ENCODE measurements around the gene GATA1.

GATA1 gene

GRCh38 chrX:48785186-48785539, 1.2 kb upstream of the GATA1 start:
- no peak overlapping the region for H3K27ac ChIP-seq (ENCODE audit: low read length)
- H3K4me3 ChIP-seq (ENCODE audit: low read length in 2 of 2), result no peak overlapping the region
- no peaks in the 10 kb centered on the region for H3K9me3 ChIP-seq (ENCODE audit: control insufficient read depth in 2 of 2, low read length in 2 of 2)
- H3K36me3 ChIP-seq (ENCODE audit: control insufficient read depth in 2 of 2, insufficient read depth in 2 of 2, low read length in 2 of 2), result no peaks in the 10 kb centered on the region
- peaks cover 0 to 31% of the 10 kb centered on the region in 2 donors for H3K27me3 ChIP-seq (ENCODE audit: control insufficient read depth in 1 of 2, insufficient read depth in 2 of 2, low read length in 2 of 2)
- H3K4me1 ChIP-seq (ENCODE audit: control insufficient read depth, insufficient read depth, low read length), result no peaks in the 10 kb centered on the region
- no peak overlapping the region for H3K9ac ChIP-seq (ENCODE audit: low read length in 2 of 2)

DNA sequence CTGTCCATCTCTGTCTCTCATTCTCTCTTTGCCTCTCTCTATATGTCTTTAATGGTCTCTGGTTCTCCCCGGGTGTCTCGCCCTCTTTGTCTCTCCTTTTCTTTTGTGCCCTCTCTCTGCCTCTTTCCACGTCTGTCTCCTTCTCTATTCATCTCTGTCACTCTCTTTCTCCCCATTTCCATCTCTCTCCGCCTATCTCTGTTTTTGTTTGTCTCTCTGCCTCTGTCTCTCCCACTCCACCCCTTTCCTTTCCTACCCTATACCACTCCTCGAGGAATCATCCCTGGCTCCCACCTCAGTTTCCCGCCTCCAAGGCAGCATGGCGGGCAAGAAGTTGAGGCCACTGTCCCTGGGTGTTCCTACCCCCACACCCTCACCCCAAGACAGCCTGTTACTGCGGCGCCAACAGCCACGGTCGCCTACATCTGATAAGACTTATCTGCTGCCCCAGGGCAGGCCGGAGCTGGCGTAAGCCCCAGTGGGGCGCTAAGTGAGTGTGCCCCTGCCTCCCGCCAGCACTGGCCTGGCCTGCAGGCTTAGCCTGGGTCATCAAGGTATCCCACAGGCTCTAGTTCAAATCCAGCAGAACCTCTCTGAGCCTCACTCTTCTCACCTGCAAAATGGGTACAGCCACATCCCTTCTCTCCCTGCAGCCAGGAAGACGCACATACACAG, 713 bp upstream of the GATA1 start:
- no peaks in the 10 kb centered on the region for H3K36me3 ChIP-seq (ENCODE audit: control insufficient read depth in 2 of 2, insufficient read depth in 2 of 2, low read length in 2 of 2)
- no peaks in the 10 kb centered on the region for H3K9me3 ChIP-seq (ENCODE audit: control insufficient read depth in 2 of 2, low read length in 2 of 2)
- no peak overlapping the region for H3K4me3 ChIP-seq (ENCODE audit: low read length in 2 of 2)
- peaks cover 0 to 31% of the 10 kb centered on the region in 2 donors for H3K27me3 ChIP-seq (ENCODE audit: control insufficient read depth in 1 of 2, insufficient read depth in 2 of 2, low read length in 2 of 2)
- H3K4me1 ChIP-seq (ENCODE audit: control insufficient read depth, insufficient read depth, low read length), result no peaks in the 10 kb centered on the region
- H3K27ac ChIP-seq (ENCODE audit: low read length), result no peak overlapping the region
- no peak overlapping the region for H3K9ac ChIP-seq (ENCODE audit: low read length in 2 of 2)

DNA sequence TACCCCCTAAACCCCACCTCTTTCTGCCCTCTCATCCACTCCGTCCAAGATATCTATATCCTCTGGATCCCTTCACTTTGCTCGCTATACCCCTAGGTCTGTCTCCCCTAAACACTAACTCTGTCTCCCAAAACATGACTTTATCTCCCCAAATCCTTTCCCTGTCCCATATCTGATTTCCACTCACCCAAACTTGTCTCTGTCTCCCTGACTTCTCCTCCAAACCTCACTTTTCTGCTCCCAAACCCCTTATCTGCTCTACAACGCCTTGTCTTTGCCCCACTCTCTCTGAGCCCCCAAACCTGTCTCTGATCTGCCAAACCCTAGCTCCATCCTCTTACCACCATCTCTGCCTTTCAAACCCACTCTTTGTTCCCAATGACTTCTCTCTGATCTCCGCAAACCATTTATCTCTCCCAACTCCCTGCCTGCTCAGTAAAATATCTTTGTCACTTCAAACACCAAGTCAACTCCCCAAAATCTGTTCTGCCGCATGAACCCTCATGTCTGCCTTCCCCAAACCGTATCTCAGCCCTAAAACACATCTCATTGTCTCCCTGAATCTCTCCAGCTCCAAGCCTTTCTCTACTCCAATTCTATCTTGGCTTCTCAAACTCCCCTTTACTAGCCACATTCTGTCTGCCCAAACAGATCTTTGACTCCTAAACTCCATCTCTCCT, 575 bp downstream of the GATA1 start:
- H3K9me3 ChIP-seq (ENCODE audit: control insufficient read depth in 2 of 2, low read length in 2 of 2), result no peaks in the 10 kb centered on the region
- peaks cover 0 to 34% of the 10 kb centered on the region in 2 donors for H3K27me3 ChIP-seq (ENCODE audit: control insufficient read depth in 1 of 2, insufficient read depth in 2 of 2, low read length in 2 of 2)
- no peak overlapping the region for H3K27ac ChIP-seq (ENCODE audit: low read length)
- no peaks in the 10 kb centered on the region for H3K4me1 ChIP-seq (ENCODE audit: control insufficient read depth, insufficient read depth, low read length)
- no peak overlapping the region for H3K4me3 ChIP-seq (ENCODE audit: low read length in 2 of 2)
- H3K9ac ChIP-seq (ENCODE audit: low read length in 2 of 2), result no peak overlapping the region
- no peaks in the 10 kb centered on the region for H3K36me3 ChIP-seq (ENCODE audit: control insufficient read depth in 2 of 2, insufficient read depth in 2 of 2, low read length in 2 of 2)

- Histone ChIP-seq H3K27ac (ENCODE audit: low read length) (no peak overlapping the region), H3K27me3 (ENCODE audit: control insufficient read depth in 1 of 2, insufficient read depth in 2 of 2, low read length in 2 of 2) (peaks cover 0 to 34% of the 10 kb centered on the region in 2 donors), H3K36me3 (ENCODE audit: control insufficient read depth in 2 of 2, insufficient read depth in 2 of 2, low read length in 2 of 2) (no peaks in the 10 kb centered on the region), H3K4me1 (ENCODE audit: control insufficient read depth, insufficient read depth, low read length) (no peaks in the 10 kb centered on the region), H3K4me3 (ENCODE audit: low read length in 2 of 2) (no peak overlapping the region), H3K9ac (ENCODE audit: low read length in 2 of 2) (no peak overlapping the region), H3K9me3 (ENCODE audit: control insufficient read depth in 2 of 2, low read length in 2 of 2) (no peaks in the 10 kb centered on the region)
Observed at GRCh38 chrX:48787505-48788443, 1.4 kb downstream of the GATA1 start.

- no peak overlapping the region for H3K4me3 ChIP-seq (ENCODE audit: low read length in 2 of 2)
- H3K36me3 ChIP-seq (ENCODE audit: control insufficient read depth in 2 of 2, insufficient read depth in 2 of 2, low read length in 2 of 2), result no peaks in the 10 kb centered on the region
- H3K4me1 ChIP-seq (ENCODE audit: control insufficient read depth, insufficient read depth, low read length), result no peaks in the 10 kb centered on the region
- no peak overlapping the region for H3K27ac ChIP-seq (ENCODE audit: low read length)
- no peaks in the 10 kb centered on the region for H3K9me3 ChIP-seq (ENCODE audit: control insufficient read depth in 2 of 2, low read length in 2 of 2)
- H3K9ac ChIP-seq (ENCODE audit: low read length in 2 of 2), result no peak overlapping the region
- peaks cover 0 to 37% of the 10 kb centered on the region in 2 donors for H3K27me3 ChIP-seq (ENCODE audit: control insufficient read depth in 1 of 2, insufficient read depth in 2 of 2, low read length in 2 of 2)
Observed at GRCh38 chrX:48789366-48790220, 3.2 kb downstream of the GATA1 start.

DNA sequence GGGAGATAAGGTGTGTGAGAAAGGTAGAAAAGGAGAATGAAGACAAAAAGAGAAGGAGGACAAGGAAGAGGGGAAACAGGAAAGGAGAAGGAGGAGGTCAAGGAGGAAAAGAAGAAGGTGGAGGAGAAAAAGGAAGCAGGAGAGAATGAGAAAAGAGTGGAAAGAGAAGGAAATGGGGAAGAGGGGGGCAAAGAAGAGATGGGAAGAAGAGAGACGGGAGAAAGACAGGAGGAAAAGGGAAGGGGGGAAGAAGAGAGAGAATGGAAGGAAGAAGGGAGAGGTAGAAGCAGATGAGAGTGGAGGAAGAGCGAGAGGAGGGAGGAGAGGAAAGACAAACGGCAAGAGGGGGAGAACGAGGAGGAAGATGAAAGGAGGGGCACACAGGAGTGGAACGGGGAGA, 4.1 kb downstream of the GATA1 start:
- Histone ChIP-seq H3K4me3 (ENCODE audit: low read length in 2 of 2) (no peak overlapping the region), H3K9me3 (ENCODE audit: control insufficient read depth in 2 of 2, low read length in 2 of 2) (no peaks in the 10 kb centered on the region), H3K27ac (ENCODE audit: low read length) (no peak overlapping the region), H3K36me3 (ENCODE audit: control insufficient read depth in 2 of 2, insufficient read depth in 2 of 2, low read length in 2 of 2) (no peaks in the 10 kb centered on the region), H3K9ac (ENCODE audit: low read length in 2 of 2) (no peak overlapping the region), H3K4me1 (ENCODE audit: control insufficient read depth, insufficient read depth, low read length) (no peaks in the 10 kb centered on the region), H3K27me3 (ENCODE audit: control insufficient read depth in 1 of 2, insufficient read depth in 2 of 2, low read length in 2 of 2) (peaks cover 0 to 36% of the 10 kb centered on the region in 2 donors)

DNA sequence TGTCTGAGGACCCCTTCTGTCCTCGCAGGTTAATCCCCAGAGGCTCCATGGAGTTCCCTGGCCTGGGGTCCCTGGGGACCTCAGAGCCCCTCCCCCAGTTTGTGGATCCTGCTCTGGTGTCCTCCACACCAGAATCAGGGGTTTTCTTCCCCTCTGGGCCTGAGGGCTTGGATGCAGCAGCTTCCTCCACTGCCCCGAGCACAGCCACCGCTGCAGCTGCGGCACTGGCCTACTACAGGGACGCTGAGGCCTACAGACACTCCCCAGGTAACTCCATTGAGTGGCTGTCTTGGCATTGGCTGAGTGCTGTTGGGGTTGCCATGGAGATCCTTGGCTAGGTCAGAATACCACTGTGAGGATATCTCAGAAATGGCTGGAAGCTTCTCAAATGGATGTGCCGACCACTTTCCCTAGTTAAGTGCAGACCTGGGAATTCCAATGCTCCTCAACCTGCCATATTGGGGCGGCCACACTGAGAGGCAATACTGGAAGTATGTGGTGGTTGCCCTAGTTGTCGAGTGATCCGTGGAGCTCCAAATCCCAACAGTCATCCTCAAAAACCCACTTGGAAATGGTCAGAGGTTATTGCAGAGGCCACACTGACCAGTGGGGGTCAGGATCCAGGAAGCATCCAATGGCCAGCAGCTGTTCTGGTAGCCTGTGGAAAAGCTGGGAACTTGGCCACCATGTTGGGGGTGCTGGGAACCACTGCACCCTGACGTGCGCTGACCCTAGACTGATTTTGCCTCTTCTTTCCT, 4.9 kb downstream of the GATA1 start:
- peaks cover 0 to 33% of the 10 kb centered on the region in 2 donors for H3K27me3 ChIP-seq (ENCODE audit: control insufficient read depth in 1 of 2, insufficient read depth in 2 of 2, low read length in 2 of 2)
- no peaks in the 10 kb centered on the region for H3K36me3 ChIP-seq (ENCODE audit: control insufficient read depth in 2 of 2, insufficient read depth in 2 of 2, low read length in 2 of 2)
- no peaks in the 10 kb centered on the region for H3K4me1 ChIP-seq (ENCODE audit: control insufficient read depth, insufficient read depth, low read length)
- H3K4me3 ChIP-seq (ENCODE audit: low read length in 2 of 2), result no peak overlapping the region
- no peaks in the 10 kb centered on the region for H3K9me3 ChIP-seq (ENCODE audit: control insufficient read depth in 2 of 2, low read length in 2 of 2)
- H3K9ac ChIP-seq (ENCODE audit: low read length in 2 of 2), result no peak overlapping the region
- H3K27ac ChIP-seq (ENCODE audit: low read length), result no peak overlapping the region

DNA sequence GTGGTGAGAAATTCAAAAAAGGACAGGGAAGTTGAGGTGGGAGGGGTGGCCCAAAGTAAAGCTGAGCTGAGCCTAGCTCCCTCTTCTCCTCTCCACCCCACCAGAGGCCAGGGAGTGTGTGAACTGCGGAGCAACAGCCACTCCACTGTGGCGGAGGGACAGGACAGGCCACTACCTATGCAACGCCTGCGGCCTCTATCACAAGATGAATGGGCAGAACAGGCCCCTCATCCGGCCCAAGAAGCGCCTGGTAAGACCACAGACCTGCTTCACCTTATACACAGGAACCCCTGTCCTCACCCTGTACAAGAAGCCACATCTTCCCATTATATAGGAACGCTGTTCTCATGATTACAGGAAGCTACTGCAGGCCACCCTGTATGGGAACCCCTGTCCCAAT, 5.8 kb downstream of the GATA1 start:
- Histone ChIP-seq H3K27ac (ENCODE audit: low read length) (no peak overlapping the region), H3K9ac (ENCODE audit: low read length in 2 of 2) (no peak overlapping the region), H3K27me3 (ENCODE audit: control insufficient read depth in 1 of 2, insufficient read depth in 2 of 2, low read length in 2 of 2) (peaks cover 0 to 27% of the 10 kb centered on the region in 2 donors), H3K4me1 (ENCODE audit: control insufficient read depth, insufficient read depth, low read length) (no peaks in the 10 kb centered on the region), H3K4me3 (ENCODE audit: low read length in 2 of 2) (no peak overlapping the region), H3K9me3 (ENCODE audit: control insufficient read depth in 2 of 2, low read length in 2 of 2) (no peaks in the 10 kb centered on the region), H3K36me3 (ENCODE audit: control insufficient read depth in 2 of 2, insufficient read depth in 2 of 2, low read length in 2 of 2) (no peaks in the 10 kb centered on the region)

GRCh38 chrX:48793935-48794334, 7.5 kb downstream of the GATA1 start:
- no peak overlapping the region for H3K27ac ChIP-seq (ENCODE audit: low read length)
- no peaks in the 10 kb centered on the region for H3K36me3 ChIP-seq (ENCODE audit: control insufficient read depth in 2 of 2, insufficient read depth in 2 of 2, low read length in 2 of 2)
- no peak overlapping the region for H3K9ac ChIP-seq (ENCODE audit: low read length in 2 of 2)
- H3K4me3 ChIP-seq (ENCODE audit: low read length in 2 of 2), result no peak overlapping the region
- no peaks in the 10 kb centered on the region for H3K9me3 ChIP-seq (ENCODE audit: control insufficient read depth in 2 of 2, low read length in 2 of 2)
- H3K27me3 ChIP-seq (ENCODE audit: control insufficient read depth in 1 of 2, insufficient read depth in 2 of 2, low read length in 2 of 2), result peaks cover 0 to 15% of the 10 kb centered on the region in 2 donors
- H3K4me1 ChIP-seq (ENCODE audit: control insufficient read depth, insufficient read depth, low read length), result no peaks in the 10 kb centered on the region
